Cerebellar nuclear complex (tissue), 1 donor: ENCODE measurements around the gene FSCN2.

ENCODE experiments used
- DNase-seq, 2 experiments: peaks; one replicate each; lab custom pipeline; 2025; lab: John Stamatoyannopoulos, UW

FSCN2 gene

GRCh38 chr17:81539961-81540675, 11.9 kb downstream of the FSCN2 start:
- DNase-seq = no peak

- no peak for DNase-seq
Measured at GRCh38 chr17:81540676-81541027, 12.5 kb downstream of the FSCN2 start.

DNA sequence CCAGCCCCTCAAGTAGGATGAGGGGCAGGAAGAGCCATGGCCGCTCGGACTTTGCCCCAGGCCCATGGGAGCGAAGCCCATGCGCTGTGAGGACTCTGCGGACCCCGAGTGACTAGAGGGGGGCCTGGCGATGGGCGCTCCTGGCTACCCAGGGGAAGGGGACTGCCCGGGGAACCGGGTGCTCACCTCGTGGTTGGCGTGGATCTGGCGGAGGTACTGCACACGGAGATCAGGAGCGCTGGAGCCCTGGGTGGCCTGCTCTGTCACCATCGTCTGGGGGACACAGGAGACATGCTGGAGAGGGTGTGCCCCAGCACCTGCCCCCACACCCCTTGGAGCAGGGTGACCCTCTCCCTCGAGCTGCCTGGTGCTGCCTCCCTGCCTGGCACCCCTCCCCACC, 12.9 kb downstream of the FSCN2 start:
- DNase-seq = no peak

- DNase-seq = no peak
Measured at GRCh38 chr17:81542431-81543338, 14.5 kb downstream of the FSCN2 start.

GRCh38 chr17:81543339-81543675, 15.1 kb downstream of the FSCN2 start:
- DNase-seq = no peak

GRCh38 chr17:81543756-81544155, 15.6 kb downstream of the FSCN2 start:
- DNase-seq = no peak

GRCh38 chr17:81544281-81544974, 16.3 kb downstream of the FSCN2 start:
- DNase-seq = no peak

DNA sequence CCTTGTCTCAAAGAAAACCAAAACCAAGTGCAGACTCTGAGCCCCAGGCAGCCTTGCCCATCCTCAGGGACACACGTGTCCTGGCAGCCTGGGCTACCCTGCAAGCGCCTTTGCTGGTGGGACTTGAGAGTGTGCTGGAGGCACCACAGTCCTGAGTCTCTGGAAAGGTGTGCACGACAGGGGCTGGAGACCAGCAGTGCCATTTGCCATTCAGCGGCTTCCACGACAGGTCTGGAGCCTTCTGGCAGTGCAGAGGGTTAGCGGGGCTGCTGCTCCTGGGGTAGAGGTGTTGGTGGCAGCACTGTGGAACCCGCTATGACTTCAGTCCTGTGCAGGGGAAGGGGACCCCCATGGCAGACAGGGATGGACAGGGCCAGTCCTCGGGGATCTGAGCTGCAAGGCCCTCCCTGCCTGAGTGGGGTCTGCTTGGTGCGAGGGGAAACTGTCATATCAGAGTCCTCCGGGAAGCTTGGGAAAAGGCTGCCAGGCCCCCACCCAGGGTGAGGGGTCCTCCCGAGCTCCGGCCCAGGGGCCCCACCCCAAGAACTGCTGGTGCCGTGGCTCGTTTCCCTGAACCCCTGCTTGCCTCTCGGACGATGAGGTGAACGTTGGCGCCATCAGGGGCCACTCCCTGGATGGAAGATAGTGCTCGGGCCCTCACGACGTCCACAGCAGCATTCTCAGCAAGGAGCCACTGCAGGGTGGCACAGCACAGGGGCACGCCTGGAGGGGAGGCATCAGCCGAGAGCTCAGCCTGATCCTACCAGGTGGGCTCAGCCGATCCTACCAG, 17.2 kb downstream of the FSCN2 start:
- DNase-seq = no peak

- no peak for DNase-seq
Measured at GRCh38 chr17:81546906-81547613, 18.9 kb downstream of the FSCN2 start.

DNA sequence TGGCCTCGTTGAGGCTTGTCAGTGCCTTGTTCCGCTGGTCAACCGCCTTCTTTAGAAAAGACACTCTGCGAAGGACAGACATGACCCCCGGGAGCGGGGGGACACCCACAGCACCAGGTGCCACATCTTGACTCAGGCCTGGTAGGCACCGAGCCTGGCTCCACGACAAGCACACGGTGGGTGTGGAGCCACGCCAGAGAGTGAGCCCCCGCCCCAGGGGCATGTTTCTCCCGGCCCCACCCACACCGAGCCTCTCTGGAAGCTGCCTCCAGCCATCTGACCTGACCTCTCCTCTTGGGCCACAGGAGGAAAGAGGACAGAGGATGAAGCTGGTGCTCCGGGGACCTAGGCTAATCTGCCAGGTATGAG, 19.4 kb downstream of the FSCN2 start:
- DNase-seq = no peak

GRCh38 chr17:81549031-81549557, 20.9 kb downstream of the FSCN2 start:
- DNase-seq = no peak

DNA sequence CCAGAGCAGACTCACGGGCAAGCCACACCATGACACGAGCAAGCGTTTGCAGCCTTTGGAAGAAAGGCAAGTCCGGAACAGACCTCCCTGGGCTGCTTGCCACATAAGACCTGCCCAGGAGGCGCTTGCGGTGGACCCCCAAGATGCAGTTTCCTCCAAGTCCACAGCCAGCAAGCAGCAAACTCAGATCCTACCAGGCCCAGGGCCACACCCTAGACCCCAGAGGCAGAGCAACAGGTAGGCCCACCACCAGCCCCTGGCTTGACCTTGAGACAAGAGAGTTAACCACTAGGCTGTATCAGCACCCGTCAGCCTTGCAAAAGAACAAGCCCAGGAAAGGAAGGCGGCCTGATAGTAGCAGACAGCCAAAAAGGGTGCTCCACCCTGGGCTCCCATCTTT, 21.6 kb downstream of the FSCN2 start:
- DNase-seq = no peak

- DNase-seq = no peak
Measured at GRCh38 chr17:81550285-81550684, 22.1 kb downstream of the FSCN2 start.

GRCh38 chr17:81550830-81551457, 22.8 kb downstream of the FSCN2 start:
- DNase-seq = no peak

- DNase-seq = no peak
Measured at GRCh38 chr17:81551458-81552243, 23.5 kb downstream of the FSCN2 start.

DNA sequence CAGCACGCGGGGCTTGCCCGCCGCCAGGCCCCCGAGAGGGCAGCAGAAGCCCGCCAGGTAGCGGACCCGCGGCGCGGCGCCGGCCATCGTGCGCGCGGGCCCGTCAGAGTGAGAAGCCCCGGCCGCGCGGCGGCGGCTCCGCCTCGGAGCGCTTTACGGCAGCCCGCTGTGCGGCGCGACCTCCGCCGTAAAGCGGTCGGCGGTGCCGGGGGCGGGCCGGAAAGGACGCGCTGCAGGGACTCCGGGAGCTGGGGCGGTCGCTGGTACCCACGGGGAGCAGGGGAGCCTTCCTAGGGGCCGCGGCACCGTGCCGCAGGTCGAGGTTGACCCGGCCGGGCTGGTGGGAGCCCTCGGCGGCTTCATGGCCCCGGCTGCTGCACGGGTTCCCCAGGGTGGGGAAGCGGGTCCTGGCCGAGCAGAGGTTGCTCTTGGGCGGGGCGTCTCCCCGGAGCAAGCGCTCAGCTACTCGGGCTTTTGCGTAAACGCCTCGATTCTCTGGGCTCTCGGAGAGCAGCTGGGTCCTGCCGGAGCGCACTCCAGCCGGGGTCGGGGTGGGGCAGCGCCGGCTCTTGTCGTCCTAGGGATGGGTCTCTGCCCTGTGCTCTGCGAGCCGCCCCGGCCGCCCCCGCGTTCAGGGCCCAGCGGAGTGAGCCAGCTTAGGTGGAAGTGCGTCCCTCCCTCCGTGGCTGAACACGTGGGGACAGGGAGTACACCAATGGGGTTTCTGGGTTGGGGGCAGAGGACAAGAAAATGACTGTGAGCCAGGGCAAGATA, 24.3 kb downstream of the FSCN2 start, which contains the start of gene FAAP100:
Gene FAAP100 (minus strand): TSS at position 110 of the 774 bp plus-strand sequence. CDS start 23 bp downstream, at position 87.
- no peak for DNase-seq

- DNase-seq = no peak
Measured at GRCh38 chr17:81553018-81553615, 24.9 kb downstream of the FSCN2 start.

DNA sequence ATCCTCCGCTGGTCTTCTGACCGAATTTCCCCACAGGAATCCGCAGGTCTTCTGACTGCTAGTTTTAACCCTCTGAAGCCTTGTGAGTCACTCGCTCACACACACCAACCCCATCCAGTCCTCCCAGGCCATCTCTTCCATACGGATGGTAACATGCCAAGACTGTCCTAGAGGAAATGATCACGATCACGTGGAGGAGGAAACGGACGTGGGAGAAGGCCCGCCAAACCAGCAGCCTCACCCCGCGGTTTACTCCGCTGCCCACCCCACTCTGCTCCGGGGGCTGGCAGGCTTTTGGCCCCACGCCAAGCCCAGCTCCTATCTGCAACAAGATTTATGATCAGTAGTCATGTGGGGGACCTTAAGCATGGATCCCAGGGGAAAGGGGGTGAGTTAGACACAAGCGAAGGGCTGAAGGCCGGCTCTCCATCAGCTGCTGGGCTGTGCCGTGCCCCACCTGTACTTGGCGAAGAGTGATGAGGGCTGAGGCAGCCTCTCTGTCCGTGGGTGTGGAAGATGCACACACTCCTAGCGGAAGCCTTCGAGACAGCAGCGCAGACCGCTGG, 25.5 kb downstream of the FSCN2 start:
- no peak for DNase-seq
